ENCODE measurements around the gene CES2.
"Not testable (repeated sequence)": the region's sequence is repeated elsewhere in the genome, so short reads cannot be mapped to it uniquely, and the experiment has no call there.

DNA sequence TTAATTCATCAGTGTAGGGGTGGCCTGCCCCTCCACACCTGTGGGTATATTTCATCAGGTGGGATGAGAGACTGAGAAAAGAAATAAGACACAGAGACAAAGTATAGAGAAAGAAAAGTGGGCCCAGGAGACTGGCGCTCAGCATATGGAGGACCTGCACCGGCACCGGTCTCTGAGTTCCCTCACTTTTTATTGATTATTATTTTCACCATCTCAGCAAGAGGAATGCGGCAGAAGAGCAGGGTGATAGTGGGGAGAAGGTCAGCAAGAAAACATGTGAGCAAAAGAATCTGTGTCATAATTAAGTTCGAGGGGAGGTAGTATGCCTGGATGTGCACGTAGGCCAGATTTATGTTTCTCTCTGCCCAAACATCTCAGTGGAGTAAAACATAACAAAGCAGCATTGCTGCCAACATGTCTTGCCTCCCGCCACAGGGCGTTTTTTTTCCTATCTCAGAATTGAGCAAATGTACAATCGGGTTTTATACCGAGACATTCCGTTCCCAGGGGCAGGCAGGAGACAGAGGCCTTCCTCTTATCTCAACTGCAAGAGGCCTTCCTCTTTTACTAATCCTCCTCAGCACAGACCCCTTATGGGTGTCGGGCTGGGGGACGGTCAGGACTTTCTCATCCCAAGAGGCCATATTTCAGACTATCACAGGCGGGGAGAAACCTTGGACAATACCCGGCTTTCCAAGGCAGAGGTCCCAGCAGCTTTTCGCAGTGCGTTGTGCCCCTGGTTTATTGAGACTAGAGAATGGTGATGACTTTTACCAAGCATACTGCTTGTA, 20.2 kb downstream of the CES2 start:
- not testable (repeated sequence) for TF ChIP-seq POLR2A (IDR thresholded peaks at IDR 0.05; ENCODE audit: low read length); GATA1 (IDR thresholded peaks at IDR 0.05; ENCODE audit: low read depth, low read length)

All from erythroblast (primary cell).